ENCODE measurements around the gene PRICKLE3. TPM values are rescaled to one million over a fixed set of nuclear protein-coding genes. Genes with fewer than 3 reads are reported as not detected.

Gene PRICKLE3
- total RNA-seq, 1 donor from 2014 or later: 8.7 TPM

GRCh38 chrX:49205443-49205842 lies 19.3 kb upstream of the PRICKLE3 start:
- Mint-ChIP-seq H3K36me3 (no peaks in the 10 kb centered on the region), H3K4me3 (no peak overlapping the region), H3K27ac (no peak overlapping the region), H3K4me1 (ENCODE audit: unreplicated experiment) (no peaks in the 10 kb centered on the region), H3K9me3 (no peaks in the 10 kb centered on the region), H3K27me3 (no peaks in the 10 kb centered on the region)
- no peak for TF ChIP-seq CTCF (conservative IDR thresholded peaks at IDR 0.05)
- DNase-seq (ENCODE audit: extremely low spot score, unreplicated experiment): no peak

DNA sequence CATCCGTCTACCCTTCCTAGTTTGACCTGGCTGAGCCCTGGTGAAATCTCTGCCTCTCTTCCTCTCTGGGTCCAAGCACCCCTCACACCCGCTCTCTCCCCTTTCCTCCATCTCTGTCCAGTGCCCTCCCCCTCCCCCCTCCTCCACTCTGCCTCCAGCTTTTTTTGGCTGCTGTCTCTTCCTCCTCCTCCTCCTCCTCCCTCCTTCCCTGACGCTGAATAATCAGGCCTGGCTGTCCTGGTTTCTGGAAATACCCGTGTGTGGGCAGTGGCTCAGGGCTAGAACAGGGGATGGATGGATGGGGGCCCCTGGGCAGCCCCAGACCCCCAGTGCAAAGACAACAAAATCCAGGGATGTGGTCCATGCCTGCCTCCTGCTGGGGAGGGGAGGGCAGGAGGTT lies 18.5 kb upstream of the PRICKLE3 start:
- no peak for TF ChIP-seq CTCF (conservative IDR thresholded peaks at IDR 0.05)
- H3K36me3 Mint-ChIP-seq: no peaks in the 10 kb centered on the region
- H3K4me3 Mint-ChIP-seq: no peak overlapping the region
- no peaks in the 10 kb centered on the region for H3K27me3 Mint-ChIP-seq
- H3K9me3 Mint-ChIP-seq: no peaks in the 10 kb centered on the region
- H3K27ac Mint-ChIP-seq: no peak overlapping the region
- DNase-seq (ENCODE audit: extremely low spot score, unreplicated experiment): no peak
- H3K4me1 Mint-ChIP-seq (ENCODE audit: unreplicated experiment): no peaks in the 10 kb centered on the region

- Mint-ChIP-seq H3K4me3 (no peak overlapping the region), H3K27ac (no peak overlapping the region), H3K4me1 (ENCODE audit: unreplicated experiment) (no peaks in the 10 kb centered on the region), H3K27me3 (peaks cover under 1% of the 10 kb centered on the region), H3K36me3 (no peaks in the 10 kb centered on the region), H3K9me3 (no peaks in the 10 kb centered on the region)
- TF ChIP-seq CTCF (conservative IDR thresholded peaks at IDR 0.05): no peak
- no peak for DNase-seq (ENCODE audit: extremely low spot score, unreplicated experiment)
Measured at GRCh38 chrX:49204017-49204416, 17.8 kb upstream of the PRICKLE3 start.

DNA sequence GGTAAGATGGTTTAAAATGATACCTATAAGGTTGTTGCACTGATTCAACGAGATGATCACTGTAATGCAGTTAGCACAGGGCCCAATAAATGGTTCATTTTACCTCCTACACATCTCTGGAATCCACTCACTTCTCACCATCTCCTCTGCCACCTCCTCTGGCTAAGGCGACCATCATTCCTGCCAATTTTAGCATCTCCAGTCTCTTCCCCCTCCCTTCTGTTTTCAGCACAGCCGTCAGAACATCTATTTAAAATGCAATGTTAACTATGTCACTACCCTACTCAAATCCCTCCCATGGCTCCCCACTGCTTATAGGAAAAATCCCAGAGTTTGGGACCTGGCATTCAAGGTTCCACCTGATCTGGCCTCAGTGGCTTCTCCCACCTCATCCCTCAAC lies 17.4 kb upstream of the PRICKLE3 start:
- Mint-ChIP-seq H3K36me3 (no peaks in the 10 kb centered on the region), H3K9me3 (no peaks in the 10 kb centered on the region), H3K27ac (no peak overlapping the region), H3K4me1 (ENCODE audit: unreplicated experiment) (no peaks in the 10 kb centered on the region), H3K4me3 (no peak overlapping the region), H3K27me3 (peaks cover 5% of the 10 kb centered on the region)
- DNase-seq (ENCODE audit: extremely low spot score, unreplicated experiment): no peak
- TF ChIP-seq CTCF (conservative IDR thresholded peaks at IDR 0.05): no peak

DNA sequence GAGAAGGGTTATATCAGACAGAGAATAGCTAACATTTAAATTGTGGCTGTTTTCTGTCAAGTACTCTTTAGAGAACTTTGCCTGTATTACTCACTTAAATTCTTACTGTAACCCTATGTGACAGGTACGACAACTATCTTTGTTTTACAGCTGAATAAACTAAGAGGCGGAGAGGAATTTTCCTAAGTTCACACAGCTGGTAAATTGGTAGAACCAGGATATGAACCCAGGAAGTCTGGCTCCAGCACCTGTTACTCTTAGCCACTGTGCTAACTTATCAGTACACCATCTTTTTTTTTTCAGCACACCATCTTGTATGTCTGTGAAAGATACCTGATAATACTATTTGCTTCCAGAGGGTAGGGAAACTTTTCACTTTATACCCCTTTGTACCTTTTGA lies 15.8 kb upstream of the PRICKLE3 start:
- Mint-ChIP-seq H3K4me1 (ENCODE audit: unreplicated experiment) (no peaks in the 10 kb centered on the region), H3K4me3 (no peak overlapping the region), H3K27me3 (peaks cover 13% of the 10 kb centered on the region), H3K9me3 (no peaks in the 10 kb centered on the region), H3K36me3 (no peaks in the 10 kb centered on the region), H3K27ac (no peak overlapping the region)
- TF ChIP-seq CTCF (conservative IDR thresholded peaks at IDR 0.05): no peak
- no peak for DNase-seq (ENCODE audit: extremely low spot score, unreplicated experiment)

Data from type B pancreatic cell (in vitro differentiated cells).